Measurements from ENCODE around the gene TMEM130.
A peak's percentile ranks its signal among the peaks of the same experiment; 100 is the strongest.

The TMEM130 gene

DNA sequence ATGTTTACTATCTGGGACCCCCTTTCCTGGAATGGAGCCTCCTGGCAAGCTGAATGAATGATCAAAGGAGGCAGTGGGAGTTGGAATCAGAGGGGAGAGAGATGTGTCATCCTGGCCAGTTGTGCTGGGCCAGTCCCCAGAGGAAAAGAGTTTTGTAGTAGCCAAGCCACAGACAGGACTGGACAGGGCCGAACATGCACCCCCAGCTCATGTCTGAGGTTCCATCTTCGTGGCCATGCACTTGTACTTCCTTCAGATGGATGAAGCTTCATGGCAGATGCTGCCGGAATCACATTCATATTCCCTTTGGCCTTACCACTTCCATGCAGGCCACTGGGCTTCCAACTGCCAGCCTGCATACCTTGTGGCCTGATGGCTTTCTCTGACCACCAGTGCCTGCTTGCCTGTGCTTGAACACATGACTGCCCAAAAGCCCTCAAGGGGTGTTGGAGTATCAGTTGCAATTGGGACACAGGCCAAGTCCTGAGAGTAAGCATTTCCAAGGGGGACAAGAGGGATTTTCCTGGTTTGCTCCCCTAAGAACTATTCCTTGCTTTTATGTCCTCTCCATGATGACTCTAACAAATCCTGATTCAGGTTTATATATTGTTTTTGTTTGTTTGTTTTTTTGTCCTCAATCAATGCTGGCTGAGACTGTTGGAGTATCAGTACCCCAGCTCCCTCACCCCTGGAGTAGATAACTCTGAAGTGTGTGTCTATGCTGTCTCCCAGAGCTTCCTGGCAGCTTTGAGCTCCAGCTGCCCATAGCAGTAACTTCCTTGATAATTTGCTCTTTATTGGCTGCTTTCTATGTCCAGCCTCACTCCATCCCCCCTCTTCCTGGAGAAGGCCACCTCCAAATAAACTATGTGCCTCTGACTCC is 63.6 kb downstream of the TMEM130 start:
- DNase-seq, result peak; percentile 9

DNA sequence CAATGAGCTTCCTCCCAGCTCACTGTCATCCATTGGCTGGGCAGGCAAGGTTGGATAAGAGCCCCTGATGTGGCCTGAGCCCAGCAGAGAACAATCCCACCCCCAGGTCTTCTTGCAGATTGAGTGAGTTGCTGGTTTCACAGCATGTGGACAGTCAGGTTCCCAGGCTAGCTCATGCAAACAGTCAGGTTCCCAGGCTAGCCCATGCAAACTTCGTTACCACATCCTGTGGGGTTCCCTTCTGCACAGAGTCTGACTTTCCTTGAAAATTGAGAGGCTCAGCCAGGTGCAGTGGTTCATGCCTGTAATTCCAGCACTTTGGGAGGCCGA is 67.1 kb downstream of the TMEM130 start:
- DNase-seq, result no peak

DNA sequence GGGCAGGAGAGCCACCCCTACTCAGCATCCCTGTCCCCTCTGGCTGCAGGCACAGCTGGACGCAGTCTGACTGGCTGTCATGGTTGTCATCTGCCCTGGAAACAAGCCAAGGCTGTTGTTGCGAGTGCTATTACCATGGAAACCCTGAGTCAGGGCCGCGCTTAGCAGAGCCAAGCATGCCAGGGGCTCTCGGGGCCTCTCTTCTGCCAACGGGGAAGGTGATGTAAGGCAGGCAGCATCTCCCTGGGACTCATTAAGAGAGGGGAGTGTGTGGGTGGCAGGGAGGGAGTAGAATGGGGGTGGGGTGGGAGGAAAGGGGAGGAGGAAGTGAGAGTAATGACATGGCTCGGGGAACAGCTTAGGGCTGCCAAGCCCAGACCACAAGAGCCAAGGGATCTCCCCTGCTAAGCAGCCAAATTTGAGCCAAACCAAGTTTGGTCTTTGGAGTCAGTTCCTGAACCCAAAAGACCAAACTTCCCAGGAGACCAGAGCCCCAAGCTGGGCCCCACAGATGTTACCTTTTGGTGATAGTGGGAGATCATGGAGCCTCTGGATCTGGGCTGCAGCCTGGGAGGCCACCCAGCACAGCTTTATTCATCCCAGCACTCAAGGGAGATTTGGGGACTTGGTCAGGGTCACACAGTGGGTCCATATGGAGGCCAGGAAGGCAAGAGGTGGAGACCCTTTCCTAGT is 67.6 kb downstream of the TMEM130 start:
- peak; percentile 79 for DNase-seq

DNA sequence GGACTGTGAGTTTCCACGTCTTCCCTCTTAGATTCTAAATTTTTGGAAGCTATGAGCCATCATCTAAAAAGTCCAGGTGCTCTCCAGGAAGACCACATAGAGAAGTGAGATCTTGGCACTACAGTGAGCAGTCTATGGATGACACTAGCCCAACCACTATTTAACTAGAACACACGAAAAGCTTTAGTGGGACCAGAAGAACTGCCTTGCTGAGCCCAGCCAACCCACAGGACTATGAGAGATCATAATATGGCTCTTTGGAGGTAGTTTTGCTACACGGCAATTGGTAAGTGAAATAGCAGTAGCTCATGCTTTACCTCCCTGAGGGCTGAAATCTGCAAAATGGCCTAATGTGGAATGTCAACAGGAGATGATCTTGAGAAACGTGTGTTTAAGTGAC is 68.8 kb downstream of the TMEM130 start:
- DNase-seq, result no peak

DNA sequence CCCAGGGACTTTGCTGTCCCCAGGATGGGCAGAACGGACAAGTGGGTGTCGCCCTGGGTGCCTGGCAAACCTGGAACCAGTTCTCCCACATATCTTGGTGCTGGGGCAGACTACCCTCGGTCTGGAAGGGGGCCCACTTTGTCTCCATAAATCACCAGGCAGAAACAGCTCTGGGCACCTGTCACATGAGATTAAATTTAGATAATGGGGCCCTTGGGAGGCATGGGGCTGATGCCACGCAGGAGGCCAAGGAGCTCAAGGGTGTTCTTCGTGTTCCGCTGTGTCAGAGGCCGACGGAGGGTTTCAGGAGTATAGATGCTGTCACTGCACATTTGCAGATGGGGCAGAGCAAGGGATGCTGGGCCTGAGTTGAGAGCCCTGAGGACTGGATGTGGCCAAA is 72.7 kb downstream of the TMEM130 start:
- DNase-seq, result no peak
